GM21447 (cell line): ENCODE measurements around the gene OR10AD1.

Experiments
- ATAC-seq: cut with Tn5 transposase; IDR thresholded peaks from one replicate; pipeline ENCODE4 v1.9.1; 2021; ENCODE audit not compliant: unreplicated experiment

The OR10AD1 gene

DNA sequence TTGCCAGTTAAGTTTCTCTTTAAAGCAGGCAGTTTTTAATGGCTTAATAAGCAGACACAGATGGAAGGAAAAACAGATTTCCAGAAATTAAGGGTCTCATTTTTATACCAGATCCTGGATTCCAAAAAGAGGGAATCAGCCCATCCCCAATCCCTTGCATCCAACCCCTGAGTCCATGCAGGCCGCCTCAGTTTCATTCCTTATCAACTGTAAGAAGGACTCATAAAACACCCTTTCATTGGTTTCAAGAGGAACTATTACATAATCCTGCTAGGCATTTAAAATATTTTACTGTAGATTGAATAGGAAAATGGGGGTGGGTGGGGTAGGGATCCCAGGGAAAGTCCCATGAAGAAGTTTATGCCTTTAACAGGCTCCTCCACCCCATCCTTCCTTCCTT, 10.2 kb downstream of the OR10AD1 start:
- ATAC-seq, result no peak

- ATAC-seq, result no peak
These were observed 12.0 kb downstream of the OR10AD1 start for GRCh38 chr12:48191096-48191495.

DNA sequence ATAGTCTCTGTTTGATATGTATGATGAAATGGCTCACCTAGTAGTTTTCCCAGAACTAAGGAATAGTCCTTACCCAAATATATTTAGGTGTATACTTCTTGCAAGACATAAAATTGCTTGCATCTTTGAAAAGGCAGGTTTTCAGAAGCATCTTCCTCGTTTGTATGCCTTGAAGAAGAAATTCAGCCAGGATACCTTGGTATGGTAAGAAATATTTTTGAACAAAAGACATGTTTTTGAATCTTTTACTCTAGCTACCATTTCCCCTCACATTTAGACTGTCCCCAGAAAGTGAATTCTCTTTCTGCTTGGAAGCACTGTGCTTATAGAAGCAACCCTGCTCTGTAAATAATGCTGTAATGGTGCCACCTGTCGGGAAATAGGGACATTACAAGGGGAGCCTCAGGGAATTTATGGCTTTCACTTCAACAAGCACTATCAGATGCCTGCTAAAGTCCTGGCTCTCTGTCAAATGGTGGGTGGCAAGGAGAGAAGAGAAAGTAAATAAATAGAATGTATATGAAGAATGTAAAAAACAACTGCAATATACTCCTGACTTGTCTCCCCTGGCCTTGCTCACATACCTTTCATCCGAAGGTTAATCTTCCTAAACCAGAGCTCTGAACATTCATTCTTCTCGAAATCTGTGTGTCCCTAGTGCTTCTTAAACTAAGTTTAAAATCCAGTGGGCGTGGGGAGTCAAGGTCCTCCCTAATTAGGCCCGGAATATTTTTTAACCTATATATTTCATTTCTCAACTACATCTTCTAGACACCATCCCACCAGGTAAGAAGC, 13.6 kb downstream of the OR10AD1 start:
- ATAC-seq, result peak; percentile 69

- ATAC-seq, result no peak
These were observed 15.0 kb downstream of the OR10AD1 start for GRCh38 chr12:48187916-48188695.

DNA sequence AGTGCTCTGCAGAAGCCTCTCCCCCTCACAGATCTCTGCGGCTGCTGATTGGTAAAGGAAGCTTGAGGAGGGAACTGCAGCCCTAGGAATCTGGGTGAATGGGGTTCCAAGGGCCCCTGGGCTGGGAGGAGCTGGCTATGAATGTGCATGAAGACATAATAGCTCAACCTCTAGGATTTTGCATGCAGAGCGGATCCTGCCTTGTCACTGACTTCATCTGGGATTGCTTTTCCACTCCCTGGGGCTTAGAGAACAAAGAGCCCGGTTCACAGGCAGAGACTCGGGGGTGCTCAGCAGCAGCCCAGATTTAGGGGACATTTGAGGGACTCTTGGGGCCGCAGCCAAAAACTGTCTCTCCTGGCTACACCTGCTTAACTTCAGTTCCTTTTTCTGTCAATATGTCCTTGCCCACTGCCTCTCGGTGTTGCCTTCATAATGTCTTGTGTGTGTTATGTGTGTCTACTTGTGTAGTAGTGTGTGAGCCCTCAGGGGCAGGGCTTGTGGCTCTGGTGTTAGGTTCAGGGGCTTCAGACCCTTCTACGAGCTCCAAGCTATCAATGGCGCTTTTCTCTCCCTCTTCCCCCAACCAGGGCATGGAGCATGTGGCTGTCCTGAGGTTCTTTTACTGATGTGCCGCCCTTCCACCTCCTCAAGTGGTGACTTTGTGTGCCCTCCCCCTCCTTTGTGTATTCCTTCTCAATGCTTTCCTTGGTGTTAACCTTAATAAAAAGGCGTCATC, 17.7 kb downstream of the OR10AD1 start:
- ATAC-seq, result no peak

- no peak for ATAC-seq
These were observed 18.6 kb downstream of the OR10AD1 start for GRCh38 chr12:48184549-48184922.

DNA sequence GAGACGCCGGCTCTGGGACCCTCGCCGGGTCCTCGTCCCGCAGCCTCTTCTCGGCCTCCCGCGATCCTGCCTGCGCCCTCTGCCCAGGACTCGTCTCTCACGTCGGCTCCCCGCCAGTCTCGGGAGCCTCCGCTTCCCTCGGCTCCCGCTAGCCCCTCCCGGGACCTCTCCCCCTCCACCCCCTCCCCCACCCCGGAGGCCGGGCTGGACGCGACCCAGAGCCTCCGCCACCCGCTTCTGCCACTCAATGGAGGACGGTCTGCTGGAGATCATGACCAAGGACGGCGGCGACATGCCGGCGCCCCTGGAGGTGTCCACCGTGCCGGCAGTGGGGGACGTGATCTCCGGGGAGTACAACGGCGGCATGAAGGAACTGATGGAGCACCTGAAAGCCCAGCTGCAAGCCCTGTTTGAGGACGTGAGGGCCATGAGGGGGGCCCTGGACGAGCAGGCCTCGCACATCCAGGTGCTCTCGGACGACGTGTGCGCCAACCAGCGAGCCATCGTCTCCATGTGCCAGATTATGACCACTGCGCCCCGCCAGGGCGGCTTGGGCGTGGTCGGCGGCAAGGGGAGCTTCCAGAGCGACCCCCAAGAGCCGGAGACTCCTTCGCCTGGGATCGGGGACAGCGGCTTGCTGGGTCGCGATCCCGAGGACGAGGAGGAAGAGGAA, 19.1 kb downstream of the OR10AD1 start:
- no peak for ATAC-seq

GRCh38 chr12:48183091-48183875, 19.8 kb downstream of the OR10AD1 start, which contains the start of gene CCDC184:
Gene CCDC184 (plus strand): TSS chr12:48183644. CDS start chr12:48184123, 479 bp downstream.
- ATAC-seq, result peak; percentile 84

DNA sequence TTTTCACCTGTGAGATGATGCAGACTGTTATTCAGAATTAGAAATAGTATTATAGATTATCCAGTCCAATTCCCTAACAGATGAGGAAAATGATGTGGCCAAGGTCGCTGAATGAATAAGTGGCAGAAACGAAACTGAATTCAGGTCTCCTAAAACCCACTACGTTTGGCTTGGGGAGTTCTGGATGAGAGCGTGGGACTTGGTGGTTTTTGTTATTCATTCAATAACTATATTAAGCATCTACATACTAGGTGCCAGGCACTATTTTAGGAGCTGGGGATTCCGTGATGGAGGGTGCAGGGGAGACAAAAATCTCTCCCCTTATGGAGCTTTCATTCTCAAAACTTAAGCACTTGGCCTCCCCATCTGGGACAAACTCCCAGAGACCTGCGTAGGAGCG, 20.5 kb downstream of the OR10AD1 start:
- no peak for ATAC-seq

DNA sequence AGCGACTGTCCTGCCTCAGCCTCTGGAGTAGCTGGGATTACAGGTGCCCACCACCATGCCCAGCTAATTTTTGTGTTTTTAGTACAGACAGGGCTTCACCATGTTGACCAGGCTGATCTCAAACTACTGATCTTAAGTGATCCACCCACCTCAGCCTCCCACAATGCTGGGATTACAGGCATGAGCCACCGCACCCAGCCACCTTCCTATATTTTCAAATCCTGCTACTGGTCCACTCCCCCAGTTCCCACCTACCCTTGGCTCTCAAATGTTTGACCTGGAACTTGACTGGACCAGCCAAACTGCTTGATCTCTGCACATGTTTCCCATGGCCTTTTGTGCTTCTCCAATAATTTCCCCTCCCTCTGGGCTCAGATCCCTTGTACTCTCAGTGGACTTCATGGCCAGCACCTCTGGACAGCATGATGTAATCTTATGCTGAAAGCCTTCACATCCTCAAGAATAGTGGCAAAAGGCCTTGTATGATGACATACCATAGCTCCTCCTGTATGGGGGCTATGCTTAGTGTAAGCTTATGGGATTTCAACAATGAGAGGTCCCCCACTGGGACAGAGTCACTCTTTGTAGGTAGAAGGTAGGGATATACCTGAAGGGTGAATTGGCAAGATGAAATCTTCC, 22.1 kb downstream of the OR10AD1 start:
- ATAC-seq, result no peak

GRCh38 chr12:48180424-48180823, 22.7 kb downstream of the OR10AD1 start:
- ATAC-seq, result no peak

DNA sequence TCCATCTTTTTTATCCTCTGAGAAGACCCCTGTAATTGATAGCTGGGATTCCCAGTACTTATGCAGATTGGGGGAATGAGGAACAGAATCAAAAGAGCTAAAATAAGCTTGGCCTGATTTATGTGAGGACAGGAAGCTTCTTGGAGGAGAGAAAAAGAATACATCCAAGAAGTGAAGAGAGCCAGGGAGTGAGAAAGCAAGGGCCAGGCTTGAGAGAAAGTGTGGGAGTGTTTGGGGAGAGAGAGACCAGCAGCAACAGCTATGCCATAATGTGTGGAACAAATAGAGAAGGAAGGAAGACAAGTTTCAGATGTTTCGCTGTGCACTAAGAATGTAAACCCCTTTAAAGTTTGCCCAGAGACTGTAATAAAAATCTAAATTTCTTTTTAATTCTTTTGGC, 23.6 kb downstream of the OR10AD1 start:
- no peak for ATAC-seq

DNA sequence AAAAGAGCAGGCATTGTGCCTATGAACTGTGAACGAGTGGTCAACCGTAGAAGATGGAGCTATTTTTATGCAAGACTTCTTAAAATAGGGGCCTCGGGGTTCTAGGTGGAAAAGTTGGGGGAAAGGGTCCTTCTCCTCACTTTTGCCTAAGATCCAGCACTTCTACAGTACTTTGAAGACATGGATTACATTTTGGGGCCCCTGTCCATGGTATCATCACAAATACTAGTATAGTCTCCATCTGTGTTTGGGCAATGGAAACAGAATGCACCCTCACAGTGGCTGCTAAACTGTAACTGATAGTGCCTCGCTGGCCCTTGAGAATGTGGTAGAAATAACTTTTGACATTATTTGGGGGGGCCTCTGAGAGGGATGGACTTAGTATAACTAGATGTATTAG, 25.1 kb downstream of the OR10AD1 start:
- ATAC-seq, result no peak

- ATAC-seq, result no peak
These were observed 26.7 kb downstream of the OR10AD1 start for GRCh38 chr12:48176417-48176751.

DNA sequence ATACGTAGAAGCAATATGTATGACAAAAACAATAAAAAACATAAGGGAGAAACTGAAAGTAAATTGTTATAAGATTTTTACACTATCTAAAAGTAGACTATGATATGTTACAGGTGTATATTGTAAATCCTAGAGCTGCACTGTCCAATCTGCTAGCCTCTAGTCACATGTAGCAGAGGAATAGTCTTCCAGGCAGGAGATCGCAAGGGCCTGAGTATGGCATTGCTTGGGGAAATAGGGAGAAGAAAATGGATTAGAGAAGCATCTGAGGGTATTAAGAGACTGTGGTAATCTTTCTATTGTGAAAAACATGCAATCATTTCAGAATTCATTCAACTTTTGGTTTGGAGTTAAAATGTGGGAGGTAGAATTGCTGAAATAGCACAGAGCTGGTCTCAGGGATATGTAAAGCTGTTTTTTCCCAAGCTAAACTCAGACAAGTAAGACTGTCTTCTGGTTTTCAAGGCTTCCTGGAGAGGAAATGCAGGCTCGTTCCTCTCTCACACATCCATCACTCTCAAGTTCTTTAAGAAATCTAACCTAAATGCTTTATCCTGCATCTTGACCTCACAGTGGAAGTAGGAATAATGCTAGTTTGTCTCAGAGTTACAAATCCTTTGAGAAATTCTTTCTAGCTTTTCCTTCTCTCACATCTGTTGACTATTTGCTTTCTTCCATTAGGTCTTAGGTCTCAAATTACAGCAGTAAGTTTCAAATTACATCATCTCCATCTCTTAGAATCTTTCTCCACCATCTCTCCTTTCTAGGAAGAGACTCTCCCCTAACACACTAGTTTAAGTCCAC, 27.3 kb downstream of the OR10AD1 start:
- no peak for ATAC-seq

- ATAC-seq, result no peak
These were observed 34.1 kb downstream of the OR10AD1 start for GRCh38 chr12:48169011-48169410.

GRCh38 chr12:48165089-48165981, 37.8 kb downstream of the OR10AD1 start:
- no peak for ATAC-seq

DNA sequence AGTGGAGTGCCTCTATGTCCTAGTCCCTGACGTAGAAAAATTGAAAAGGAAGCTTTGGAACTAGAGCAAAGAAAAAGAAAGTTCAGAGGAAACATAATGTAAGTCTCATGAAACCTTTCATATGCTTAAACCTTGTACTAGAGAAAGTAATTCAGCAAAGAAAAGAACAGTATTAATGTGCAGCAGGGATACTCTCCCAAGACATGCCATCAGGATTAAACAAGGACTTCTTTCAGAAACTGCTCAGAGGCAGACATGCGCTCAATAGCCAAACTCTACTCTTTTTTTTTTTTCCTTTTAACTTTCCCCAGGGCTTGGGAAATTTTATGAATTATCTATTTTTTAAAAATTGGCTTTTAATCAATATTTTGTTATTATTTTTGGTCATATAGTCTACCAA, 38.6 kb downstream of the OR10AD1 start:
- no peak for ATAC-seq
